HL-60 (cell line): Measurements from ENCODE around the gene SEMA7A.

Experiments used
- DNase-seq, 2 experiments: peaks; one replicate each; pipeline ENCODE4 v3.0.0-alpha.2; 2010 to 2020; ENCODE audit warnings: low read depth in 1 of 2, low spot score in 1 of 2
- H3K27ac ChIP-seq: fragments of 250-450 bp; sonication (Bioruptor Pico); replicated peaks from 2 replicates; pipeline ENCODE4 v1.5.1; 2020; ENCODE audit warnings: mild to moderate bottlenecking, moderate library complexity
- H3K27me3 ChIP-seq: fragments of 250-450 bp; sonication (Bioruptor Pico); 2 replicates; pipeline ENCODE4 v1.5.1; 2021; ENCODE audit warnings: mild to moderate bottlenecking, moderate library complexity; ENCODE audit not compliant: insufficient read depth, poor library complexity, severe bottlenecking
- H3K4me3 ChIP-seq: replicated peaks from 2 replicates; pipeline ENCODE4 v1.5.1; 2011; ENCODE audit warnings: mild to moderate bottlenecking, control low read depth, low read length; ENCODE audit not compliant: insufficient read depth
- GABPA ChIP-seq: IDR thresholded peaks from 2 replicates; pipeline ENCODE4 v1.6.1; 2012; ENCODE audit warnings: low read depth
- POLR2AphosphoS5 ChIP-seq: IDR thresholded peaks from 2 replicates; pipeline ENCODE4 v1.6.1; 2012; ENCODE audit warnings: low read depth
- SPI1 ChIP-seq: IDR thresholded peaks from 2 replicates; pipeline ENCODE4 v1.6.1; 2012; ENCODE audit warnings: low read depth, mild to moderate bottlenecking, borderline replicate concordance
- TF ChIP-seq, protein P1 (sequence below): IDR thresholded peaks from 2 replicates; pipeline ENCODE4 v1.6.1; 2012; ENCODE audit warnings: low read depth; ENCODE audit not compliant: insufficient replicate concordance
- TF ChIP-seq, protein P2 (sequence below): IDR thresholded peaks from one replicate; pipeline ENCODE4 v1.5.1; 2011; ENCODE audit warnings: low read length, control low read depth, inconsistent platforms; ENCODE audit not compliant: insufficient read depth

The SEMA7A gene

DNA sequence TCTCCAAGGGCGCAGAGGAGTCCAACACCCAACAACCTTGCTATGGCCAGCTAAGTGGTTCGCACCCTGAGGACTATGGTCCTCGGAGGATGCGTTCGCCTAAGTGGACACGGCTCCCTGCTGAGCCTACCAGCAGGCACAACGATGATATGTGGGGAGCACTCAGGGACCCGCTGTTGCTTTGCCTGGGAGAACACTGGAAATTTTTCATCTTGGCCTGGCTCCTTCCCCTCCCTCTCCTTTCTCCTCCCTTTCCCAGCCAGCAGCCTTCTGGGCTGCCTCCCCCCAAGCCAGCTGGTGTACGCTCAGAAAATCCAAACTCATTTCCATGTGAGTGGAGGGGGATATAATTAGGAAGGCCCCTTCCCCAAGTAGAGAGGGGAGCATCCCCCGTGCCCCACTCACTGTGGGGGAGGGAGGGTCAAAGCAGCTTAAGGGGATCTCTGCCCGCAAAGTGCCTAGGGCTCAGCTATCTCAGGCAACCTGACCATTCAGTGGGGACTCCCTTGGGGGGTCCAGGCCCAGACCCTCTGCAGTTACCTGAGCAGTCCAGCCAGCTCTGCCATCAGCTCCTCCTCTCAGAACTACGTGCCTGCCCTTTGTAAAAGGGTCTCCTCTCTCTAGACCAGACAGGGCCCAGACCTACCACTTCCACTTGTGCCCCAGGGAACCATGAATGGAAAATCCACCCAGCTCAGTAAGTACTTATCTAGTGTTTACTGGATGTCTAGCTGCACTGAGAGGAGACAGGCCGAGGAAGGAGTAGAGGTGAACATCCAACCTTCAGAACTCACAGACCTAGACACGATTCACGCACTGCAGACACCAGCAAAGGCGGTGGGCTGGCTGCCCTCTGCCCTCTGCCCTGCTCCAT lies 742 bp upstream of the SEMA7A start:
- no peak for DNase-seq
- Histone ChIP-seq H3K27me3 (peaks cover 15% of the 10 kb centered on the region), H3K27ac (no peak overlapping the region; the same call in 1 of the 2 replicates), H3K4me3 (peak overlapping the region; percentile 61; the same call in 1 of the 2 replicates)
- TF ChIP-seq POLR2AphosphoS5 (no peak), GABPA (no peak), SPI1 (no peak)
- TF ChIP-seq, protein P1, sequence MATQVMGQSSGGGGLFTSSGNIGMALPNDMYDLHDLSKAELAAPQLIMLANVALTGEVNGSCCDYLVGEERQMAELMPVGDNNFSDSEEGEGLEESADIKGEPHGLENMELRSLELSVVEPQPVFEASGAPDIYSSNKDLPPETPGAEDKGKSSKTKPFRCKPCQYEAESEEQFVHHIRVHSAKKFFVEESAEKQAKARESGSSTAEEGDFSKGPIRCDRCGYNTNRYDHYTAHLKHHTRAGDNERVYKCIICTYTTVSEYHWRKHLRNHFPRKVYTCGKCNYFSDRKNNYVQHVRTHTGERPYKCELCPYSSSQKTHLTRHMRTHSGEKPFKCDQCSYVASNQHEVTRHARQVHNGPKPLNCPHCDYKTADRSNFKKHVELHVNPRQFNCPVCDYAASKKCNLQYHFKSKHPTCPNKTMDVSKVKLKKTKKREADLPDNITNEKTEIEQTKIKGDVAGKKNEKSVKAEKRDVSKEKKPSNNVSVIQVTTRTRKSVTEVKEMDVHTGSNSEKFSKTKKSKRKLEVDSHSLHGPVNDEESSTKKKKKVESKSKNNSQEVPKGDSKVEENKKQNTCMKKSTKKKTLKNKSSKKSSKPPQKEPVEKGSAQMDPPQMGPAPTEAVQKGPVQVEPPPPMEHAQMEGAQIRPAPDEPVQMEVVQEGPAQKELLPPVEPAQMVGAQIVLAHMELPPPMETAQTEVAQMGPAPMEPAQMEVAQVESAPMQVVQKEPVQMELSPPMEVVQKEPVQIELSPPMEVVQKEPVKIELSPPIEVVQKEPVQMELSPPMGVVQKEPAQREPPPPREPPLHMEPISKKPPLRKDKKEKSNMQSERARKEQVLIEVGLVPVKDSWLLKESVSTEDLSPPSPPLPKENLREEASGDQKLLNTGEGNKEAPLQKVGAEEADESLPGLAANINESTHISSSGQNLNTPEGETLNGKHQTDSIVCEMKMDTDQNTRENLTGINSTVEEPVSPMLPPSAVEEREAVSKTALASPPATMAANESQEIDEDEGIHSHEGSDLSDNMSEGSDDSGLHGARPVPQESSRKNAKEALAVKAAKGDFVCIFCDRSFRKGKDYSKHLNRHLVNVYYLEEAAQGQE: no peak
- TF ChIP-seq, protein P2, sequence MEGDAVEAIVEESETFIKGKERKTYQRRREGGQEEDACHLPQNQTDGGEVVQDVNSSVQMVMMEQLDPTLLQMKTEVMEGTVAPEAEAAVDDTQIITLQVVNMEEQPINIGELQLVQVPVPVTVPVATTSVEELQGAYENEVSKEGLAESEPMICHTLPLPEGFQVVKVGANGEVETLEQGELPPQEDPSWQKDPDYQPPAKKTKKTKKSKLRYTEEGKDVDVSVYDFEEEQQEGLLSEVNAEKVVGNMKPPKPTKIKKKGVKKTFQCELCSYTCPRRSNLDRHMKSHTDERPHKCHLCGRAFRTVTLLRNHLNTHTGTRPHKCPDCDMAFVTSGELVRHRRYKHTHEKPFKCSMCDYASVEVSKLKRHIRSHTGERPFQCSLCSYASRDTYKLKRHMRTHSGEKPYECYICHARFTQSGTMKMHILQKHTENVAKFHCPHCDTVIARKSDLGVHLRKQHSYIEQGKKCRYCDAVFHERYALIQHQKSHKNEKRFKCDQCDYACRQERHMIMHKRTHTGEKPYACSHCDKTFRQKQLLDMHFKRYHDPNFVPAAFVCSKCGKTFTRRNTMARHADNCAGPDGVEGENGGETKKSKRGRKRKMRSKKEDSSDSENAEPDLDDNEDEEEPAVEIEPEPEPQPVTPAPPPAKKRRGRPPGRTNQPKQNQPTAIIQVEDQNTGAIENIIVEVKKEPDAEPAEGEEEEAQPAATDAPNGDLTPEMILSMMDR: no peak

DNA sequence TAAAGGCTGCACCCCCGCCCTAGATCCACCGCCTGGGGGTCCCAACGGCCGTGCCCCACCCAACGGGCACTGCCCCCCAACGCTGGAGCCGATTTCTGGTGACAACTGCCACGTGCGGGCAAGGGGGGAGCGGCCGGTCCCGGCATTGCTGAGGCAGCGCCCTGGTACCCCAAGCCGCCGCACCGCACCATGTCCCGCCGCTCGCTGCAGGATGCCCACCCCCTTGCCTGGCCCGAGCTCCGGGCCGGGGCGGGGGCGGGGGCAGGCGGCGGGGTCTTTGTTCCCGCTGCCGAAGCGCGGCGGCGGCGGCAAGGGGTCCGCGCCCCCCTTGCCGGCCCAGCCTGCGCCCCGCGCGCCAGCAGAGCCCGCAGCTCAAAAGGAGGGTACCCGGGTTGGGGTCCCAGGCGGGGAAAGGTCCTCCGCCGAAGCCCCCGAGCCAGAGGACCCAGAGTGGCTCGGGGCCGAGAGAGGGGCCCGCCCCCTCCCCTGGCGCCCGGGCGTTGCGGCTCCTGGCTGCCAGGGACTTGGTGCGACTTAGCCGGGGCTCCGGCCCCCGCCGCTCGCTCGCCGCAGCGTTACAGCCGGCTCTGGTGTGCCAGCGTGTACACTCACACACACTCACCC lies 678 bp downstream of the SEMA7A start:
- peaks cover 15% of the 10 kb centered on the region for H3K27me3 ChIP-seq
- no peak overlapping the region for H3K27ac ChIP-seq
- DNase-seq: no peak

More for the DNA sequence above, 678 bp downstream of the SEMA7A start:
- TF ChIP-seq, protein P1: no peak
- TF ChIP-seq, protein P2: no peak
- TF ChIP-seq POLR2AphosphoS5: no peak
- TF ChIP-seq SPI1: no peak
- TF ChIP-seq GABPA: no peak
- H3K4me3 ChIP-seq: peak overlapping the region; percentile 61
